ENCODE data around the gene ADI1.

GRCh38 chr2:3449936-3450335 lies 69.4 kb downstream of the ADI1 start:
- TF ChIP-seq CTCF (IDR thresholded peaks at IDR 0.05) (no peak), POLR2AphosphoS5 (IDR thresholded peaks at IDR 0.05) (no peak), POLR2A (IDR thresholded peaks at IDR 0.05) (no peak), EP300 (IDR thresholded peaks at IDR 0.05) (no peak)

Data from gastroesophageal sphincter (tissue), 3 donors.